ENCODE measurements around the gene TUBB3. TPM values are rescaled to one million over a fixed set of nuclear protein-coding genes. Genes with fewer than 3 reads are reported as not detected.
"Not testable (repeated sequence)": the region's sequence is repeated elsewhere in the genome, so short reads cannot be mapped to it uniquely, and the experiment has no call there.

TUBB3 gene
- total RNA-seq, 1 experiment from 2014 or later: 159 TPM

DNA sequence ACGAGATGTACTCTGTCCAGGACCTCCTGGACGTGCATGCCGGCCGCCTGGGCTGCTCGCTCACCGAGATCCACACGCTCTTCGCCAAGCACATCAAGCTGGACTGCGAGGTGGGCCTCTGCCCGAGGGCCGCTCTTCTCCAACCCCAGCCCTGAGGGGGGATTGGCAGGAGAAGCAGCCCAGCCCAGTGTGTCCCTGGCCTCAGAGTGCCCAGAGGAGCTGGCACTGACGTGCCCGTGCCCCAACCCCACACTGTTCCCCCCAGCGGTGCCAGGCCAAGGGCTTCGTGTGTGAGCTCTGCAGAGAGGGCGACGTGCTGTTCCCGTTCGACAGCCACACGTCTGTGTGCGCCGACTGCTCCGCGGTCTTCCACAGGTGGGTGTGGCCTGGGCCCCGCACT, 41.1 kb downstream of the TUBB3 start:
- Histone ChIP-seq H3K9me3 (ENCODE audit: low read length) (no peaks in the 10 kb centered on the region), H3K36me3 (ENCODE audit: low read depth, low read length) (no peaks in the 10 kb centered on the region), H3K9ac (ENCODE audit: low read length) (no peak overlapping the region), H3F3A (ENCODE audit: low read length, unreplicated experiment) (no peaks in the 10 kb centered on the region), H3K27me3 (ENCODE audit: low read length) (no peaks in the 10 kb centered on the region), H3K9me2 (replicated peaks; ENCODE audit: low read length) (no peaks in the 10 kb centered on the region), H2AFZ (ENCODE audit: low read length) (no peak overlapping the region), H4K20me1 (ENCODE audit: low read length) (no peaks in the 10 kb centered on the region), H3K4me1 (ENCODE audit: insufficient read depth, low read length) (no peaks in the 10 kb centered on the region), H3K4me3 (ENCODE audit: low read length) (no peak overlapping the region), H3K27ac (ENCODE audit: low read length) (no peak overlapping the region), H3K79me2 (ENCODE audit: low read length) (no peaks in the 10 kb centered on the region), H3K4me2 (ENCODE audit: low read length) (no peak overlapping the region)
- DNase-seq (no peak), ATAC-seq (no peak)
- intact Hi-C loops (cut with micrococcal nuclease): no loop called here
- POLR2A ChIA-PET (ENCODE audit: unreplicated experiment): no interaction called here
- BruUV-seq (replicated peaks): no TSS peak
- TF ChIP-seq, protein P1, sequence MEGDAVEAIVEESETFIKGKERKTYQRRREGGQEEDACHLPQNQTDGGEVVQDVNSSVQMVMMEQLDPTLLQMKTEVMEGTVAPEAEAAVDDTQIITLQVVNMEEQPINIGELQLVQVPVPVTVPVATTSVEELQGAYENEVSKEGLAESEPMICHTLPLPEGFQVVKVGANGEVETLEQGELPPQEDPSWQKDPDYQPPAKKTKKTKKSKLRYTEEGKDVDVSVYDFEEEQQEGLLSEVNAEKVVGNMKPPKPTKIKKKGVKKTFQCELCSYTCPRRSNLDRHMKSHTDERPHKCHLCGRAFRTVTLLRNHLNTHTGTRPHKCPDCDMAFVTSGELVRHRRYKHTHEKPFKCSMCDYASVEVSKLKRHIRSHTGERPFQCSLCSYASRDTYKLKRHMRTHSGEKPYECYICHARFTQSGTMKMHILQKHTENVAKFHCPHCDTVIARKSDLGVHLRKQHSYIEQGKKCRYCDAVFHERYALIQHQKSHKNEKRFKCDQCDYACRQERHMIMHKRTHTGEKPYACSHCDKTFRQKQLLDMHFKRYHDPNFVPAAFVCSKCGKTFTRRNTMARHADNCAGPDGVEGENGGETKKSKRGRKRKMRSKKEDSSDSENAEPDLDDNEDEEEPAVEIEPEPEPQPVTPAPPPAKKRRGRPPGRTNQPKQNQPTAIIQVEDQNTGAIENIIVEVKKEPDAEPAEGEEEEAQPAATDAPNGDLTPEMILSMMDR (conservative IDR thresholded peaks at IDR 0.05; ENCODE audit: low read depth, low read length): no peak
- no peak for TF ChIP-seq EZH2phosphoT487 (IDR thresholded peaks at IDR 0.05; ENCODE audit: borderline replicate concordance, low read length)
- no peak for TF ChIP-seq EZH2 (IDR thresholded peaks at IDR 0.05; ENCODE audit: low read length, unreplicated experiment)
- CTCF ChIA-PET: no interaction called here

DNA sequence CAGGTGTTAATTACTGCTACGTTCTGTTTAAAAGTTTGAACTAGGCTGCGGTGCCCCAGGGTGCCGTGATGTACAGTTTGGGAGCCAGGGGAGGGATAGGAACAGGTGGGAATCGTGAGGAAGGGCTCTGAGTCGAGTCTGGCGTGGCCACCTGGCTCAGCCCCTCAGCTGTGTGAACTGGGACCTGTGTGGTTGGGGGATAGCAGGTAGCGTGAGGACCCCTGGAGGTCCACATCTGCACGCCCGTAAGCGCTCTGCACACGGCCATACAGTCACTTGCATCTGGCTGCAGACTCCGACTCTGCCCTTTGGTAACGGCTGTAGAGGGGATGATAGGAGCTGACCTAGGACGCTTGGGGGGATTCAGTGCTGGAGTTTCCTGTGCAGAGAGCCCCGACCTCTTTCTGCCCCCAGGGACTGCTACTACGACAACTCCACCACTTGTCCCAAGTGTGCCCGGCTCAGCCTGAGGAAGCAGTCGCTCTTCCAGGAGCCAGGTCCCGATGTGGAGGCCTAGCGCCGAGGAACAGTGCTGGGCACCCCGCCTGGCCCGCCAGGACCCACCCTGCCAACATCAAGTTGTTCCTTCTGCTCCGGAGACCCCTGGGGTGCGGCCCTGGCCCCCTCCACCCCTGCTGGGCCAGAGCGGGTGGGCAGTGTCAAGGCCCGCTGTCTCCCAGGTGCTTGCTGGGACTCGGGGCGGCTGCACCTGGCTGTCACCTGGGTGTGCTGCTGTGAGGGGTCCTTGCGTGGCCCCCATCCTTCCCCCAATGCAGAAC, 42.5 kb downstream of the TUBB3 start:
- ATAC-seq (no peak), DNase-seq (no peak)
- Histone ChIP-seq H3K27ac (ENCODE audit: low read length) (no peak overlapping the region), H3K4me1 (ENCODE audit: insufficient read depth, low read length) (no peaks in the 10 kb centered on the region), H3F3A (ENCODE audit: low read length, unreplicated experiment) (no peaks in the 10 kb centered on the region), H4K20me1 (ENCODE audit: low read length) (no peaks in the 10 kb centered on the region), H3K9me3 (ENCODE audit: low read length) (no peaks in the 10 kb centered on the region), H3K79me2 (ENCODE audit: low read length) (no peaks in the 10 kb centered on the region), H2AFZ (ENCODE audit: low read length) (no peak overlapping the region), H3K9ac (ENCODE audit: low read length) (no peak overlapping the region), H3K4me3 (ENCODE audit: low read length) (no peak overlapping the region), H3K36me3 (ENCODE audit: low read depth, low read length) (no peaks in the 10 kb centered on the region), H3K4me2 (ENCODE audit: low read length) (no peak overlapping the region), H3K9me2 (replicated peaks; ENCODE audit: low read length) (no peaks in the 10 kb centered on the region), H3K27me3 (ENCODE audit: low read length) (no peaks in the 10 kb centered on the region)
- no TSS peak for BruUV-seq (replicated peaks)
- intact Hi-C loops (cut with micrococcal nuclease): no loop called here
- ChIA-PET CTCF (no interaction called here), POLR2A (ENCODE audit: unreplicated experiment) (interaction anchor here (0.6 kb wide), 1 partner anchor 36 kb away, joined by 3 read pairs; no protein-coding TSS in a partner anchor)
- TF ChIP-seq EZH2phosphoT487 (IDR thresholded peaks at IDR 0.05; ENCODE audit: borderline replicate concordance, low read length) (no peak), EZH2 (IDR thresholded peaks at IDR 0.05; ENCODE audit: low read length, unreplicated experiment) (no peak)
- TF ChIP-seq, protein P1 (conservative IDR thresholded peaks at IDR 0.05; ENCODE audit: low read depth, low read length): no peak

DNA sequence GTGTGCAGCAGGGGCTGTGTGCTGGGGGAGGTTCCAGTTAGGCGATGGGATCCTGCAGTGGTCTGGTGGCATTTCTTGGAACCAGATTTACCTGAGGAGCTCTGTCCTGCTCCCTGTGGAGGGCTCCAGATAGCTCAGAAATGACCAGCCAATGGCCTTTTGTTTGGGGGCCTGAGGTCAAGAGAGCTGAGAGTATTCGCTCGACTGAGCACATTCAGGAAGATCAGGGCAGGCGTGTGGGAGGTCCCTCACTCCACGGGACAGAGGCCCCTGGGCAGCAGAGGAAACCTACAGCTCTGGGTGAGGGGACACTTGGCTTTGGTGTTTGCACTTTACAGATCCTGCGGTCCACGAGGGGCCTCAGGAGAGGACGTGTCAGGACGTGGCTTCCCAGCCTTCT, 43.6 kb downstream of the TUBB3 start:
- H3K4me2 ChIP-seq (ENCODE audit: low read length): no peak overlapping the region
- H3K9me3 ChIP-seq (ENCODE audit: low read length): no peaks in the 10 kb centered on the region
- H3K27ac ChIP-seq (ENCODE audit: low read length): no peak overlapping the region
- CTCF ChIA-PET: no interaction called here
- no peaks in the 10 kb centered on the region for H3K27me3 ChIP-seq (ENCODE audit: low read length)
- peaks cover 2% of the 10 kb centered on the region for H3K4me1 ChIP-seq (ENCODE audit: insufficient read depth, low read length)
- no peaks in the 10 kb centered on the region for H3K36me3 ChIP-seq (ENCODE audit: low read depth, low read length)
- H3F3A ChIP-seq (ENCODE audit: low read length, unreplicated experiment): no peaks in the 10 kb centered on the region
- DNase-seq (no peak), ATAC-seq (no peak)
- intact Hi-C loops (cut with micrococcal nuclease): no loop called here
- H2AFZ ChIP-seq (ENCODE audit: low read length): no peak overlapping the region
- no peak overlapping the region for H3K4me3 ChIP-seq (ENCODE audit: low read length)
- POLR2A ChIA-PET (ENCODE audit: unreplicated experiment): no interaction called here
- no TSS peak for BruUV-seq (replicated peaks)
- no peak overlapping the region for H3K9ac ChIP-seq (ENCODE audit: low read length)
- H3K9me2 ChIP-seq (replicated peaks; ENCODE audit: low read length): no peaks in the 10 kb centered on the region
- TF ChIP-seq EZH2 (IDR thresholded peaks at IDR 0.05; ENCODE audit: low read length, unreplicated experiment): no peak
- TF ChIP-seq, protein P1 (conservative IDR thresholded peaks at IDR 0.05; ENCODE audit: low read depth, low read length): no peak
- no peak for TF ChIP-seq EZH2phosphoT487 (IDR thresholded peaks at IDR 0.05; ENCODE audit: borderline replicate concordance, low read length)
- no peaks in the 10 kb centered on the region for H4K20me1 ChIP-seq (ENCODE audit: low read length)
- H3K79me2 ChIP-seq (ENCODE audit: low read length): peaks cover 9% of the 10 kb centered on the region

DNA sequence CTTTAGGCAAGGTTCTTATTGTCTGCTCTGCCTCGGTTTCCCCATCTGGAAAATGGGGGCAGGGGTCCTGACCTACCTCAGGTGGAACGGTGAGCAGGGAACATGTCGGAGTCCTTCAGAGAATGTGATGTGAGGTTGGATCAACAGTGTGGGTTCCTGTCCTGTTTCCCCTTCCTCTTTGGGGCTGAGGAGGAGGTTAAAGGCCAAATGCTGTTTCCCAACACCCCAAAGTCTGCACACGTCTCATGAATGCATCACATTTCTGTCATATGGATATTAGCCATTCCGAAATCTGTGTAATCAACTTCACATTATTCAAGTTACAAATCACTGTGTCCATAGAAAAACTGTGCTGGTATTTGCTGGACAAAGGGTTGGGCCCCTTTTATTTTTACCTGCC, 44.3 kb downstream of the TUBB3 start:
- DNase-seq; POLR2A ChIA-PET (ENCODE audit: unreplicated experiment); intact Hi-C loops (cut with micrococcal nuclease); H3K4me3 ChIP-seq (ENCODE audit: low read length); H3K27me3 ChIP-seq (ENCODE audit: low read length); H3F3A ChIP-seq (ENCODE audit: low read length, unreplicated experiment); H3K4me2 ChIP-seq (ENCODE audit: low read length); H2AFZ ChIP-seq (ENCODE audit: low read length); ATAC-seq; H3K36me3 ChIP-seq (ENCODE audit: low read depth, low read length); CTCF ChIA-PET; H4K20me1 ChIP-seq (ENCODE audit: low read length); H3K9me2 ChIP-seq (replicated peaks; ENCODE audit: low read length); H3K9ac ChIP-seq (ENCODE audit: low read length); H3K4me1 ChIP-seq (ENCODE audit: insufficient read depth, low read length); BruUV-seq (replicated peaks); H3K27ac ChIP-seq (ENCODE audit: low read length); H3K9me3 ChIP-seq (ENCODE audit: low read length): not testable (repeated sequence)
- peaks cover 13% of the 10 kb centered on the region for H3K79me2 ChIP-seq (ENCODE audit: low read length)
